Right lung (tissue), 5 donors: Measurements from ENCODE around the gene CCDC194. TPM values are rescaled to one million over a fixed set of nuclear protein-coding genes. Genes with fewer than 3 reads are reported as not detected.
A peak's percentile ranks its signal among the peaks of the same experiment; 100 is the strongest.

Experiments
- DNase-seq, 2 donors: peaks; one replicate each; pipeline ENCODE4 v3.0.0-alpha.2; 2013
- polyA plus RNA-seq, 5 donors: library from polyadenylated mRNA; unstranded; fragments of 120-200 nt; gene quantifications; one replicate each; pipeline versions ENCODE4 v1.2.1 to v1.2.3, GENCODE V29; 2013; ENCODE audit warnings: inconsistent platforms in 1 of 5, low replicate concordance in 1 of 5; ENCODE audit not compliant: insufficient read length in 5 of 5, insufficient read depth in 1 of 5

CCDC194 gene
- polyA plus RNA-seq, 5 donors, result 0.13 to 0.27 (median 0.21) TPM; not detected in 1

- no peak for DNase-seq
Measured at GRCh38 chr19:17406046-17406886, 12.3 kb upstream of the CCDC194 start.

GRCh38 chr19:17405250-17406045 lies 11.5 kb upstream of the CCDC194 start, which contains the start of gene BST2:
TSS of gene BST2 (minus strand) at chr19:17405630. CDS start at chr19:17405575, 55 bp downstream.
- no peak for DNase-seq

DNA sequence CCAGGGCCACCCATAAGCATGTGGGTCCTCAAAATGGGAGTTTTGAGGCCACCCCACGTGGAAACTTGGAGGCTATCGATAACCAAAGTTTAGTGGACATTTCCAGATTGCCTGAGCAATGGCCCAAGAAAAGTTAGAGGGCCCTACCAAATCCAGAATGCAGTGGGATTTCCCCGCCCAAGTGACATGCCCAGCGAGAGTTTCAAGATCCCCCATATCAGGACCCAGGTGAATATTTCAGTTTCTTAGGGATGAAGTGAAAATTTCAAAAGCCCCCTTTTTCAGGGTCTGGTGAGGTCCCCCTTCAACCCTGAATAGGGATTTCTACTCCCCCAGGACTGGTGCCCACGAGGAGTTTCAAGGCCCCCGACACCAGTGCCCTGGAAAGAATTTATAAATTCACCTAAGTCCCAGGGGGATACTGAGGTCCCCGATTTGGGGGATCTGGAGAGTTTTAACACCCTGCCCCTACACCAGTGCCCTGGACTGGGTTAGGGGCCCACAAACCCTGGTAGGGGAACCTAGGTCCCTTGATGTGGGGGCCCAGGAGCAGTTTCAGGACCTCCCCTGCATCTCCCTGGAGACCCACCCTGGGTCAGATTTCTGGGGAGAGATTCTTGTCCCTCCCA lies 10.7 kb upstream of the CCDC194 start:
- DNase-seq, result no peak

DNA sequence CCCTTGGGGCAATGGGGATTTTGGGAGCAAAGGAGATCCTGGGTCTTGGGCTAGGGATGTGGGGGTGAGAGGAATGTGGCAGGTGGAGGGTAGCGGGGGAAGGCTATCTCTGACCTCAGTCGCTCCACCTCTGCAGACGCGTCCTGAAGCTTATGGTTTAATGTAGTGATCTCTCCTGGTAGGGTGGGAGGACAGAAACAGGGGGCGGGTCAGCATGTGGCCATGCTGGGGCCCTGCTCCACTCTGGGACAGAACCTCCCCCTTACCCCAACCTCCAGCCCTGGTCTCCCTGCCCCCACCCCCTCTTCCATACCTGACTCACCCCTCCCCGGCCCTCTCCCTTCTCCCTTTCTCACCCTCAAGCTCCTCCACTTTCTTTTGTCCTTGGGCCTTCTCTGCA lies 10.0 kb upstream of the CCDC194 start:
- DNase-seq, result no peak

GRCh38 chr19:17402982-17403855 lies 9.2 kb upstream of the CCDC194 start:
- no peak for DNase-seq

DNA sequence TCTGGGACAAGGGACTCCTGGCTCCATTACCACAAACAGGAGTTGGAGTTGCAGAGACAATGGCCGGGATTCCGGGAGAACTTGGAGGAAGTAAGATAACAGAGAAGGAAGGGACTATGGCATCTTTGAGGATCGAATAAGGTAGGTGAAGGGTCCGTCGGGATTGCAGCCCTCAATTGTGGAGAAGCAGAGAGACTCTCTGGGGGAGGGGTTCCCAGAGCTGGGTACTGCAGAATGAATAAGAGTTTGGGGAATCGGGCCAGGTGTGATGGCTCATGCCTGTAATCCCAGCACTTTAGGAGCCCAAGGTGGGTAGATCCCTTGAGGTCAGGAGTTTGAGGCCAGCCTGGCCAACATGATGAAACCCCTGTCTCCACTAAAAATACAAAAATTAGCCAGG lies 7.6 kb upstream of the CCDC194 start:
- no peak for DNase-seq

- no peak for DNase-seq
Measured at GRCh38 chr19:17398902-17399527, 5.0 kb upstream of the CCDC194 start.

DNA sequence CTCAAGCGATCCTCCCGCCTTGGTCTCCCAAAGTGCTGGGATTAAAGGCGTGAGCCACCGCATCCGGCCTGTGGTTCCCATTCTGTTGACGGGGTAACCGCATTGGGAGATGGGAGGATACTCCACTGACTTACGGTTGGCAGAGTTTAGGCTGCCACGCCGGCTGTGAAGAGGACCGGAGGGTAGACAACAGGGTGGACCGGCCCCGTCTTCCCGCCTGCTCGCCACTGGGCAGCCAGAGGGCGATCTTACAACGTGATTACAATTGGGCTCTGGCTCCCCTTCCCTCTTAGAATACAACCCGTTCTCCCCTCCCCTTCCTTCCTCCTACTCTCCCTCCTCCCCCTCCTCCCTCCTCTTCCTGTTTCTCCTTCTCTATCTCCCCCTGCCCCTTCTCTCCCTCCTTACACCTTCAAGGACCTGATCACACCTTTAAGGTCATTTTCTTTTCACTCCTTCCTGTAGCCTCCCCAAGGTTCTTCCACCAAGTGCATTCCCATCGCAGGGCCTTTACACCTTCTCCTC lies 957 bp upstream of the CCDC194 start:
- DNase-seq, result no peak

DNA sequence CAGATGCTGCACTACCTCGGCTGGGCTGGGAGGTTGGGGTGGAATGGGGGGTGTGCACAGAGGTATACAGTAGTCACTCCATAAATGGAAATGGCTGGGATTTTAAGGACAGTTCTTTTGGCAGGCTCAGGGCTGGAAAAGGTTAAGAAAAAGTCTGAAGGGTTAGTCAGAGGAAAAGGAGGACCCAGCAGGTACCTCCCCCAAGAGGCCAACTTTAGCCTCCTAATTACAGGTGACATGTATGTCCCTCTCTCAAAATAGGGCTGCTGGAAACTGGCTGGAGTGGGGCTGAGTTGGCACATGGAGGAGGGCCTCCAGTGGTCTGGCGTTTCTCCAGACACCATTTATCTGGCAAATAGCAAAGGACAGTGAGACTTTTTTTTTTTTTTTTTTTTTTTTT lies 994 bp downstream of the CCDC194 start:
- no peak for DNase-seq

DNA sequence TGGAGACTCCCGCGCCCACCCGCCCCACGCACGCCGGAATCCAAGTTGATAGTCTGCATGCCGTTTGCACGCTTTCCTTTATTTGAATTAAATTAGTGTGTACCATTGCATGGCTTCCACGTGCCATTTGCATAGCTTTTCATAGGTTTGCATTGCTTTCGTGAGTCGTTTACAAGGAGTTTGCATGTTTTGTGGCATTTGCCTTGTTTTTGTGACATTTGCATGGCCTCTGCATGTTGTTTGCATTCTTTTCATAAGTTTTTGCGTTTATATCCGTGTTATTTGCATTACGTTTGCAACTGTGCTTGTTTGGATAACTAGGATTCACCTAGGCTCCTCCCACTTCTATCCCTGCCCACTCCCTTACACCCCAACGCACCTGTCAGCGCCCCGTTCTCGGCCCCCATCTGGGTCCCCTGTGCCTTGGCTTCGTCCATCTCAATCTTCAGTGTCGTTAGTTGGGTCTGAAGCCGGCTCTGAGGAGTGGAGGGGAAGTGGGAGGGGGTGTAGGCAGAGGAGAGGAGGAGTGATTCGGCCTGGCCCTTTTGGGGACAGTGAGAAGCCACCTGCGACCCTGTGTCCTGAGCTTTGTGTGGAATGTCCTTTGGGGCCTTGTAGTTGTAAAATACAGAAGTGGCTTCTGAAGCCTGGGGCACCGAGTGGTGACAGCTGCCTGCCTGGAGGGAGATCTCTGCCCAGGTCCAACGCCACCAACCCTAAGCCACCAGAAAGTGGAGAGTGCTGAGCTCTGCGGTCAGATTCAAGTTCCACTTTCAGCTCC lies 2.4 kb downstream of the CCDC194 start:
- DNase-seq, result no peak

GRCh38 chr19:17390665-17391370 lies 3.2 kb downstream of the CCDC194 start:
- peak; percentile 92 to 93 for DNase-seq

- DNase-seq, result no peak
Measured at GRCh38 chr19:17389957-17390664, 3.9 kb downstream of the CCDC194 start.

DNA sequence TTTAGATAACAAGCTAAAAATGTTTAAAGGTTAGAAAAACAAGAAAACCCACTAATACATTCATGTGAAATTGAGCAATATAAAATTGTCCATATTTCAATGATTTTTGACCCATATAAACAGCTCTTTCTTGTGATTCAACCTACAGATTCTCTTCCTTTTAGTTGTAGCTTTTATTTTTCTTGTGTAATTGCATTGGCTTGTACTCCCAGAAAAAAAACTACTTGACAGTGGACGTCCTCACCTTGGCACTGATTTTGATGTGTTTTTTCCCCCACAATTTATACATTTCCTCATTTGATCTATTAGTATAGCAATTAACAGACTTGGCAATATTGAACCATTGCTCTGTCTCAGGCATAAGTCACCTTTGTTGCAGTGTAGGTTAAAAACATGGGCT lies 4.7 kb downstream of the CCDC194 start:
- no peak for DNase-seq

DNA sequence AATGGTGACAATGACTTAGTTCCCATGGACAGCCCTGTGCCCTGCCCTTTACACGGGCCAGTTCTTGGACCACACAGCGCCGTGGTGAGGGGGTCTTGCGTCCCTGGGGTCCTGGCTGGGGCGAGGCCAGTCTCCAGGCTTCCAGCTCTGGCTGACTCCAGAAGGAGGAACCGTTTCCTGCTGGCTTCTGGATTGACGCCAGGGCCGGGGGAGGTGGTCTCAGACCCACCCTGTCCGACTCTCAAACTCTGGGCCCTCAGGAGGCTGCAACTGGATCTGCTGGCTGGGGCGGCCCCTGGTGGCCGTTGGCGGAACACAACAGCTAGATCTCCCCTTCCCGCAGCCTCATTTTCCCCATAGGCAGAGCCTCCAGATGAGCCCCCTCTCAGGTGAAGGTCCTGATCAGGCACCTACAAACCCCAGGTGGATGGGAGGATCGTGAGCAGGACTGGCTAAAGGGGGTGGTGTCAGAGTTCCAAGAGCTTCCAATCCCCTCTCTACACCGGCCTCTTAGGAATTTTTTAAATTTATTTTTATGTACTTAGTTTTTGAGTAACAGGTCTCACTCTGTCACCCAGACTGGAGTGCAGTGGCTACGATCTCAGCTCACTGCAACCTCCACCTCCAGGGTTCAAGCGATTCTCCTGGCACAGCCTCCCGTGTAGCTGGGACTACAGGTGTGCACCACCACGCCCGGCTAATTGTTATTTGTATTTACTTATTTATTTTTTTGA lies 8.0 kb downstream of the CCDC194 start:
- DNase-seq, result peak; percentile 36 to 48

- DNase-seq, result no peak
Measured at GRCh38 chr19:17380426-17381138, 13.4 kb downstream of the CCDC194 start.

- peak in 1 of 2 donors; percentile 19 for DNase-seq
Measured at GRCh38 chr19:17379221-17379631, 14.8 kb downstream of the CCDC194 start.

- no peak for DNase-seq
Measured at GRCh38 chr19:17378271-17378670, 15.7 kb downstream of the CCDC194 start.
